ENCODE data around the gene XRN2.

DNA sequence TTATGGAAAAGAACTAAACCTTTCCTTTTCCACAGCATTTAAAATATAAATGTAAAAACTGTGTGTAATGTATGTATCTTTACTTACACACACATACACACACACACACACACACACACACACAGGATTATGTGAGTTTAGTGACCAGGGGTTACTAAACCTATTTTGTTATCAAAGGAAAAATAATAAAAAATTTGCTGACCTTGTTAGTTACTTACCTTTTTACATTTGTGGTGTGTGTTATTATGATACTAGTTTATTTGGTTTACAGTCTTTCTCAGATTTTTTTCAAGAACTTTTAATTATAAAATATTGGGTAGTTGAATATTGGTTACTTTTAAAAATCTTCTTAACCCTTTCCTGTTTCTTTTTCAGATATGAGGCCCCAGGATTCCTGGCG, 78.5 kb downstream of the XRN2 start:
- TF ChIP-seq, protein P1, sequence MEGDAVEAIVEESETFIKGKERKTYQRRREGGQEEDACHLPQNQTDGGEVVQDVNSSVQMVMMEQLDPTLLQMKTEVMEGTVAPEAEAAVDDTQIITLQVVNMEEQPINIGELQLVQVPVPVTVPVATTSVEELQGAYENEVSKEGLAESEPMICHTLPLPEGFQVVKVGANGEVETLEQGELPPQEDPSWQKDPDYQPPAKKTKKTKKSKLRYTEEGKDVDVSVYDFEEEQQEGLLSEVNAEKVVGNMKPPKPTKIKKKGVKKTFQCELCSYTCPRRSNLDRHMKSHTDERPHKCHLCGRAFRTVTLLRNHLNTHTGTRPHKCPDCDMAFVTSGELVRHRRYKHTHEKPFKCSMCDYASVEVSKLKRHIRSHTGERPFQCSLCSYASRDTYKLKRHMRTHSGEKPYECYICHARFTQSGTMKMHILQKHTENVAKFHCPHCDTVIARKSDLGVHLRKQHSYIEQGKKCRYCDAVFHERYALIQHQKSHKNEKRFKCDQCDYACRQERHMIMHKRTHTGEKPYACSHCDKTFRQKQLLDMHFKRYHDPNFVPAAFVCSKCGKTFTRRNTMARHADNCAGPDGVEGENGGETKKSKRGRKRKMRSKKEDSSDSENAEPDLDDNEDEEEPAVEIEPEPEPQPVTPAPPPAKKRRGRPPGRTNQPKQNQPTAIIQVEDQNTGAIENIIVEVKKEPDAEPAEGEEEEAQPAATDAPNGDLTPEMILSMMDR (IDR thresholded peaks at IDR 0.05): no peak
- TF ChIP-seq EP300 (IDR thresholded peaks at IDR 0.05): no peak

All from ovary (tissue), 3 donors.